Ovary (tissue), 3 donors: ENCODE results near the gene MEF2D.

Source experiments
- POLR2A ChIP-seq: fragments of 450-650 bp; IDR thresholded peaks from one replicate; pipeline ENCODE4 v1.6.1; 2017; ENCODE audit warnings: antibody characterized with exemption, mild to moderate bottlenecking, moderate library complexity
- TF ChIP-seq, protein P1 (sequence below), 3 donors: fragments of 450-650 bp in 2 of 3; fragments of 200-600 bp in 1 of 3; IDR thresholded peaks; one replicate each; pipeline versions ENCODE4 v1.5.1 to v1.8.0; 2016 to 2022; ENCODE audit warnings: antibody characterized with exemption in 3 of 3, mild to moderate bottlenecking in 1 of 3
- donor health status: DM: no; HTN: no; CAD: no.

DNA sequence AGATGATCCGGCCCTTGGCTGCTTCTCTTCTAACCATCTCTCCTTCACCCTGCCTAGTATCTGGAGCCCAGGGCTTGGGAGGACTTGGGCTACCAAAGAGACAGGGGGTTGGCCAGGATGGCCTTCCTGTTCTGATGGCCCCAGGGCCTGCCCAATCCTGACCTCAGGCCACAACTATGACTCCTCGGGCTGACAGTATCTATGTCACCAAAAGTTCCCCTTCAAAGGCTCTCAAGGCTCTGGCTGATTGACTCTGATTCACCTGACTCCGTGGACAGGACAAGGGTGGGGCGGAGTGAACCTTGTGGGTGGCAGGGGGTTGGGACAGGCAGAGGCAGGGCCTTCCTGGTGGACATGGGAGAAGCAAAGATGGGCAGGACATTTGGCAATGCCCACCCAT, 12.7 kb downstream of the MEF2D start:
- TF ChIP-seq, protein P1, sequence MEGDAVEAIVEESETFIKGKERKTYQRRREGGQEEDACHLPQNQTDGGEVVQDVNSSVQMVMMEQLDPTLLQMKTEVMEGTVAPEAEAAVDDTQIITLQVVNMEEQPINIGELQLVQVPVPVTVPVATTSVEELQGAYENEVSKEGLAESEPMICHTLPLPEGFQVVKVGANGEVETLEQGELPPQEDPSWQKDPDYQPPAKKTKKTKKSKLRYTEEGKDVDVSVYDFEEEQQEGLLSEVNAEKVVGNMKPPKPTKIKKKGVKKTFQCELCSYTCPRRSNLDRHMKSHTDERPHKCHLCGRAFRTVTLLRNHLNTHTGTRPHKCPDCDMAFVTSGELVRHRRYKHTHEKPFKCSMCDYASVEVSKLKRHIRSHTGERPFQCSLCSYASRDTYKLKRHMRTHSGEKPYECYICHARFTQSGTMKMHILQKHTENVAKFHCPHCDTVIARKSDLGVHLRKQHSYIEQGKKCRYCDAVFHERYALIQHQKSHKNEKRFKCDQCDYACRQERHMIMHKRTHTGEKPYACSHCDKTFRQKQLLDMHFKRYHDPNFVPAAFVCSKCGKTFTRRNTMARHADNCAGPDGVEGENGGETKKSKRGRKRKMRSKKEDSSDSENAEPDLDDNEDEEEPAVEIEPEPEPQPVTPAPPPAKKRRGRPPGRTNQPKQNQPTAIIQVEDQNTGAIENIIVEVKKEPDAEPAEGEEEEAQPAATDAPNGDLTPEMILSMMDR (IDR thresholded peaks at IDR 0.05): no peak
- TF ChIP-seq POLR2A: no peak
